HG02970 (cell line): ENCODE measurements around the gene GLYAT.
"Not testable (repeated sequence)": the region's sequence is repeated elsewhere in the genome, so short reads cannot be mapped to it uniquely, and the experiment has no call there.

ENCODE experiments used
- ATAC-seq: cut with Tn5 transposase; IDR thresholded peaks from one replicate; pipeline ENCODE4 v1.9.1; 2021; ENCODE audit warnings: mild to moderate bottlenecking, moderate library complexity, moderate number of reproducible peaks; ENCODE audit not compliant: unreplicated experiment, low FRiP score

The GLYAT gene

GRCh38 chr11:58744988-58745704, 13.4 kb upstream of the GLYAT start:
- ATAC-seq = no peak

GRCh38 chr11:58742981-58743880, 11.5 kb upstream of the GLYAT start:
- no peak for ATAC-seq

GRCh38 chr11:58742140-58742539, 10.4 kb upstream of the GLYAT start:
- no peak for ATAC-seq

GRCh38 chr11:58741127-58741526, 9.4 kb upstream of the GLYAT start:
- ATAC-seq = no peak

GRCh38 chr11:58740447-58740846, 8.7 kb upstream of the GLYAT start:
- no peak for ATAC-seq

GRCh38 chr11:58739725-58740430, 8.1 kb upstream of the GLYAT start:
- ATAC-seq = no peak

GRCh38 chr11:58734681-58735490, 3.1 kb upstream of the GLYAT start:
- no peak for ATAC-seq

GRCh38 chr11:58730507-58731089, 1.1 kb downstream of the GLYAT start:
- no peak for ATAC-seq

- ATAC-seq = no peak
Measured at GRCh38 chr11:58727415-58727797, 4.3 kb downstream of the GLYAT start.

GRCh38 chr11:58726737-58727414, 4.9 kb downstream of the GLYAT start:
- no peak for ATAC-seq

- ATAC-seq = no peak
Measured at GRCh38 chr11:58719406-58720117, 12.2 kb downstream of the GLYAT start.

- ATAC-seq = no peak
Measured at GRCh38 chr11:58712531-58712930, 19.2 kb downstream of the GLYAT start.

GRCh38 chr11:58711832-58712231, 19.9 kb downstream of the GLYAT start:
- no peak for ATAC-seq

- no peak for ATAC-seq
Measured at GRCh38 chr11:58707767-58708166, 24.0 kb downstream of the GLYAT start.

- not testable (repeated sequence) for ATAC-seq
Measured at GRCh38 chr11:58696825-58697224, 34.9 kb downstream of the GLYAT start.

GRCh38 chr11:58693026-58693425, 38.7 kb downstream of the GLYAT start:
- no peak for ATAC-seq

GRCh38 chr11:58691675-58692074, 40.1 kb downstream of the GLYAT start:
- ATAC-seq = no peak

- no peak for ATAC-seq
Measured at GRCh38 chr11:58688789-58689503, 42.8 kb downstream of the GLYAT start.
